HG02943 (cell line): ENCODE measurements around the gene NELL1.

Experiments used
- ATAC-seq: cut with Tn5 transposase; IDR thresholded peaks from one replicate; pipeline ENCODE4 v1.9.1; 2021; ENCODE audit warnings: mild to moderate bottlenecking, low read depth, moderate library complexity; ENCODE audit not compliant: unreplicated experiment

The NELL1 gene

DNA sequence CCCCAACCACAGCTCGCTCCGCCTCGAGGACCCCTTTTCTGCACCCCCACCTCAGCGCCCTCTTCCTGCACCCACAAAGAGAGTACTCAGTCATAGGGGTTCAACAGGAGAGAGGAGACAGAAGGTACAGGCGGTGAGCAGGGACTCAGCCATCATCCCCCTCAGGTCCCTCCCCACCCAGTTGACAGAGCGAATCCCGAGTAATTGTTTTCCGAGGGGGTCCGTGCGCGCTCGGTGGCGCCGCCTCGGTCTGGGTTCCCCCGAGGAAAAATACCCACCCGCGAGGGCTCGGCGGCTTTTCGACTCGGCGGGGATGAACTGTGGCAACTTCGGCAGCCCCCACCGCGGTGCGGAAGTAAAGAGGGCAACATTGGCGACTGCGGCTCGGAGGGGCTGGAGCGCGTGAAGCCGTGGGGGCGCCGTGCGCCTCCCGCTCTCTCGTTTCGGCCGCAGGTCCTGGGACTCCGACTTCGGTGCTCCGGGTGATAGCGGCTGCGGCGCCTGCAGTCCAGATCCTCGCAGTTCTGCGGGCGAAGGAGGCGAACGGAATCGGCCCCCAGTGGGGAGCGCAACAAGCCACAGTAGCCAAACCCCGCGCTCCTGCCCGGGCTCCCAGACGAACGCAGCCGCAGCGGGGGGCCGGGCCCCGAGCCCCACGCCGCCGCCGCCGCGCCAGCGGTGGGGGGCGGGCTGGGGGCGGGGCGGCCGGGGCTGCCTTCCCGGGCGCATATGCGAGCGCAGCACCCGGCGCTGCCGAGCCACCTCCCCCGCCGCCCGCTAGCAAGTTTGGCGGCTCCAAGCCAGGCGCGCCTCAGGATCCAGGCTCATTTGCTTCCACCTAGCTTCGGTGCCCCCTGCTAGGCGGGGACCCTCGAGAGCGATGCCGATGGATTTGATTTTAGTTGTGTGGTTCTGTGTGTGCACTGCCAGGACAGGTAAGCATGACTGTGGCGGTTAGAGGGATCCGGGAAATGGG is at the start of gene NELL1:
Gene NELL1 (plus strand): TSS at position 743 of the 976 bp plus-strand sequence.
- ATAC-seq: no peak

DNA sequence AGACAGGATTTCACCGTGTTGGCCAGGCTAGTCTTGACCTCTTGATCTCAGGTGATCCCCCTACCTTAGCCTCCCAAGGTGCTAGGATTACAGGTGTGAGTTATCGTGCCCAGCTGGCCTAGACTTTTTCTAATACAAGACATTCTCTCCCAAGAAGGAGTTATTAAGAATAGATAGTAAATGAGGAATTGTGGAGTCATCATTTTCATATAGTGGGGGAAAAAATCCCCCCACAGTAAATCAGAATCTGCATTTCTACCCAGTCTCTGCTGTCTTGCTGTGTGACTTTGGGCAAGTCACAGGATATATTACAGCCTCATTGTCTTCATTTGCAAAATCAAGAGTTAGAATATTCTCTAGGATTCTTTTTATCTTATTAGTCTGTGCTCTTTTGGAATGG is 48.4 kb upstream of the NELL1 start:
- no peak for ATAC-seq

DNA sequence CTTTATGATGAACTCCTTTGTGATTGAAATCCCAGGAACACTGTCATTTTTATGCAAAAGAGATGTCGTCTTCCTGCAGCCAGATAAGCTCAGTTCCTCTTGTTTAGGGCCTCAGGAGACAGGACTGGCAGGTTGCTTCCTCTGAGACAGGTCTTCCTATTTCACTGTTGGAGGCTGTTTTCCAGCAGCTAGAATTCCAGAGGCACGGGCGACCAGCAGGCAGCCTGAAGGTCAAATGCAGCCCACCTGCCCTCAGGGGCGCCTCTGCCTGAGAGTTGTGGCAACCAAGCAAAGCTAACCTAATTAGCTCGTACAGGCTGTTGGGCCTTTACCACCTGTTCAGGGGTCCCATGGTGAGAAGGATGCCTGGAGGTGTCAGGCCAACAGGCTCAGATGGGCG is 47.7 kb upstream of the NELL1 start:
- no peak for ATAC-seq

DNA sequence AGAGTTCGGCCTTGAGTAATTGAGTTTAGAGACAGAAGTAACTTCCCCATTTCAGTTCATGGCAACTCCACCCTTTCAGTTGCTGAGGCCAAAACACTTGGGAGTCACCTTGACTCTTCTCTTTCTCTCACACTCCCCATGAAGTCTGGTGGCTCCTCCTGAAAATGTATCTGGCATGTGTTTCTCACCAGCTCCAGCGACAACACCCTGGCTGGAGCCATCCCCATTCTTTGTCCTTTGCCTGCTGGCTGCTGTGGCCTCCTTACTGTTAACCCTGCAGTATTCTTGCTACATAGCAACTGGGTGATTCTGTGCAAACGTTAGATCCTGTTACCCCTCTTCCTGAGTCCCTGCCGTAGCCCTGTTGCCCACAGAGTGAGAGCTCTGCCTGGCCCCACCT is 46.1 kb upstream of the NELL1 start:
- ATAC-seq: no peak

DNA sequence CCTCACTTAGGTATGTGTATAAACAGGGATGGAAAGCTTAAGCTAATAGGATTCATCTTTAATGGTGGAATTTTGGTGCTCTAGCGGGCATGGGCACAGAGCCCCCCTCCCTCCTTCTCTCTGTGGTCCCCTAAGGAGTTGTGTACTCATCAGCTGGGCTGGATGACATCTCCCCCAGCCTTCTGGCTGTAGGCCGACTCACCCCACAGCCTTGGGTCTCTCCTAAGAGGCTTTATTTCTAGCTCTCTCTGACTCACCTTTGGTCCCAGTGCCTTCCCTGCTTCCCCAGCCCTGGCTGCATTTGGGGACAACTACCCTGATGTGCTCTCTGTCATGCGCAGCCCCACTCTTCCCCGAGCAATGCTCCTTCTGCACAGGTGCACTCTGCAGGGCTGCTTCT is 43.1 kb upstream of the NELL1 start:
- no peak for ATAC-seq

DNA sequence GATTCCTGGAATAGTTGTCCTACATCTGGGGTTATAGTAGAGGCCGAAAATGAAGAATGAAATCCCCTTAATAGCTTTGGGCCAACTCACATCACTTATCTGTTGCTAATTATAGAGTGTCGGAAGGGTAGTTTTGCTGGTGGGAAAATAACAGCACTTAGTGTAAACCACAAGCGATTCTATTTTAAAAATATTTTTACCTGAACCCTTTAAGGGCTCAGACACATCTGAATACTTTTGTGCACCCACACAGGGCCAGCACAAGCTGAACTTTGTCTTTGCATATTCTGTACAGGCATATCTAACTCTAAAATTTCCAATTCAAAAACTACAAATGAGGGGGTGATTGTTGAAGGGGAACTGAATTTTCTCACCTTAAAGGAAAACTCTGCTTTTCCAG is 42.4 kb upstream of the NELL1 start:
- ATAC-seq: no peak

DNA sequence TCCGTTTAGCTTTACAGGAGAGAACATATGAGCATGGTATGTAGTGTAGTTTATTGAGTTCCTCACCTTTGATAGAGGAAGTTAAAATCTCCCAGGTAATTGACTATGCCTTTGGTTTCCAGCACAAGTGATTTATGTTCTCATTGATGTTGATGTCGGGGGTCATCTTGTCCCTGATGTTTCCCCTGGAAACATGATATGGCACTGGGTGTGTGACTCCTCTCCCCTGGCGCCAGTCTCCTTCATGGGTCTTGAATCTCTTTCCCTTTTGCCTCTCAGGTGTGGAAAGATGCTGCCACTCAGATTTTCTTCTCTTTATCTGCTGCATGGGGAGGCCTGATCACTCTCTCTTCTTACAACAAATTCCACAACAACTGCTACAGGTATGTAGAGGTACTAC is 41.7 kb upstream of the NELL1 start:
- ATAC-seq: no peak

DNA sequence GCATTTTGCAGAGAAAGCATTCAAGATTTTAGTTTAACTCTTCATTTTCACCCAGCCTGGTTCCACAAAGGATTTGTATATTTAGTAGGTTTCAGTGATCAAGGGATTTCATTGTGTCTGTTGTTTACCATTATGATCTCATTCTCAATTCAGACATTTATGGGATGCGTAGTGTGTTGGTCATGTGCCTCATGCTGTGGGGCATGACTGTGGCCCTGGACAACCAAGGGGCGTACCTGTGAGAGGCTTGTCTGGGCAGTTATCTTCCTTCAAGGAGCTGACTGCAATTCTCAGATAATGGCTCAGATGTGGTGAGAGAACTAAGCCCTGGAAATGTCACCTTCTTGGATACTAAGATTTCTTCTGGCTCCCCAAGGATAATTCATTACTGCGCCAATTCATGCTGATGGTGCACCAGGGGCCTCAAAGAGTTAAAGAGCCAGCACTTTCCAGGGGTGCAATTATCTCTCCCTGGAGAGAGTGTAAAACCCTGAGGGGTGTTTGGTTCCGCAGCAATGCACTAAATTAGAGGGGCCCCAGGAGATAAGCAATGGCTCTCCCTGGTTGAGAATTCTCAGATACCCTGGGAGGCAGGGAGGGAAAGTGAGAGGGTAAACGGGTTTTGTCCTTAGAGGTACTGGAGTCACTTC is 37.7 kb upstream of the NELL1 start:
- no peak for ATAC-seq

DNA sequence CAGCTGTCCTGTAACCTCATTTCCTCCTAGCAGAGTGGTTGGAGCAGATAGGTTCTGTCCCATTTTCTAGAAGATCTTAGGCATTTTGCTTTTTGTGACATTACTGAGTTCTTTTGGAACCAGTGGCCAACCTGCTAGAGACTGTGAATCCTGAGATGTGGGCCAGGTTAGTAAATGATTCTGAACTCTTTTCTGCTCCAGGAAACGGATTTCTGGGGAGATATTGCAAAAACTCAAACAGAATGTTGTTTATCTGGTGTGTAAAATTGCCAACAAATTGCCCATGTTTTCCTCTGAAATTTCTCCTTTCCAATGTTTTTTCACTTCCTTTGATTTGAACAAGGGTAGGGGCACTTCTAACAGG is 37.2 kb upstream of the NELL1 start:
- ATAC-seq: no peak

DNA sequence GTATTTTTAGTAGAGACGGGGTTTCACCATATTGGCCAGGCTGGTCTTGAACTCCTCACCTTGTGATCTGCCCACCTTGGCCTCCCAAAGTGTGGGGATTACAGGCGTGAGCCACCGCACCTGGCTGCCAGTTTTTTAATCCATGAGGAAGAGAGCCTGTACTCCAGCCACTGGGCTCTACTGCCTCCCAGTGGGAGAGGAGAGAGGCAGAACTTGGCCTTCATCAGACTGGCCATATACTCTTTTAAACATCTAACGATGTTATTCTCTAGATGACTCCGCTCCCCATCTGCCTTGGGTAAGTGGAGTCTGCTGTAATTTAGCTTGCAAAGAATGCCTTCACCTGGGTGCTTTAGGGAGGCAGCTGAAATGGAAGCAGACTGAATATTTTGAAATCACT is 35.3 kb upstream of the NELL1 start:
- no peak for ATAC-seq

DNA sequence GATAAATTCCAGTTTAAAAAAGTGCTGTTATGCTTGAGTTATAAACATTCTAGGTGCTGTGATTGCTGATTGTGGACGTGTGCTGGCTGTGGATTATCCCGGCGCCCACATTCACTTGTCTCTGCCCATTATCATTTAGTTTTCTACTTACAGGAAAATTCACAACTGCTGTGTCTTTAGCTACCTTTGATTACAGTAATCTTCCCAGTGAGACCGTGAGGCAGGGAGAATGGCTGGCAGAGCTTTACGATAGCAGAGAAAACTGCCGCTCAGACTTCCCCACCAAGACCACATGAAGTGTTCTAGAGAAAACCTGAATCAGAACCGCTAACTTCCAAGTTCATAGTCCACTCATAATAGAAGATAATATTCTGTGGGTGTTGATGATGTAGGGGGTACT is 34.6 kb upstream of the NELL1 start:
- ATAC-seq: no peak

DNA sequence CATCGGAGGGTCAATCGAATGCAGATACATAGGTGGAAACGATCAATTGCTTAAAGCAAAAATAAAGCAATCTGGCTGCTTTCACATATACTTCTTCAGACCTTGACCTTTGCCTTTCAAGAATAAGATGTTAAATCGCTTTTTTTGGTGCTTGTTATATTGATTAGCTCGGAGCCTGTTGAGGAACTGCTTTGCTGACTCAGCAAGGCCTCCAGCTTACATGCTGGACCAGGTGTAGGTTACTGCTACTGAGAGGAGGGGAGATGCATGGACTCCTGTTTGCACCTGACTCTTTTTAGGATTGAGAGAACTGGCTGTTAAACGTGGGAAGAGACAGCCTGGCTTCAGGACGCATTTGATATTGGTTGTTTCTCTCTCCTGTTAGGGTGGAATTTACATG is 31.3 kb upstream of the NELL1 start:
- no peak for ATAC-seq

DNA sequence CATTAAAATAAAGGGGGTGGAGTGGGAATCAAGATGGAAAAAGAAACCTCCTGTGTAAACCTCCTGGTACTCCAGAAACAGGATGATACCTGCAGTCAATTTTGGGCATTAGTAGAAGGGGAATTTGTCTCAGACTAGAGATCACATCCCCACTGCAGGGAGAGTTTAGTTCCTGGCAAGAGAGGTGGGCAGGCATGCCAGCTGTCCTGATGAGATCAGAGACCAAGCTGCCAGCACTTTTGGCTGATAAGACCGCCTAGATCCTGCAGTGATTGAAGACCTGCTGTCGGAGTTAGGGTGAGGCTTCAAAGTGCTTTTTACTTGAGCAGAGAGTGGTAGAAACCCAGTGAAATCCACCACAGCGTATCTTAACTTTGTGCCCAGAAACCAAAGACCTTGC is 29.7 kb upstream of the NELL1 start:
- no peak for ATAC-seq

DNA sequence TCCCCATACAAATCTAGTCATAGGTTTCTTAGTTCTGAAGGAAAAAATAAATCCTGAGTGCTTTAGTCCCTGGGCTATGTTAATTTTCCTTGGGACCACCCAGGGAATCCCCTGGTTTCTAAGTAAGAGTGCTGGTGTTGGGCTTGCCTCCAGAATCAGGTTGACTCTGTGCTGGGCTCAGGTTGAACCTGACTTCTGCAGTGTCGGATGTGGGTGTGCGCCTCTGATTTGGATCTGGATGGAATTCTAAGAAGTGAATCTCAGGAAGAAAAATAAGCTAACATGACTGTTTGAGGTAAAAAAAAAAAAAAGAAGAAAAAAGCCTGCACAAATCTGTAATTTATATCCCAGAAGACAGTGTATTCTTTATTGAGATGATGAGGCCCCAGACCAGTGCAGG is 29.0 kb upstream of the NELL1 start:
- no peak for ATAC-seq

DNA sequence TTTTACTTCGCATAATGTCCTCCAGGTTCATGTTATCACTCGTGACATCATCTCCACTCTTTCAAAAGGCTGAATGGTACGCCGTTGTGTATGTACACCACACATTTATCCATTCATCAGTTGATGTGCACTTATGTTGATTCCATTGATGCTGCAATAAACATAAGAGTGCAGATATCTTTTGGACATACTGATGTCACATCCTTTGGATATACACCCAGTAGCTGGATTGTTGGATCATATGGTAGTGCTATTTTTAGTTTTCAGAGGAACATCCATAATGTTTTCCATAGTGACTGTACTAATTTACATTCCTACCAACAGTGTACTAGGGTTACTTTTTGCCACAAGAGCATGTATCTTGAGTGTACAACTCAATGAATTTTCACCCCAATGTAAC is 25.0 kb upstream of the NELL1 start:
- ATAC-seq: no peak

DNA sequence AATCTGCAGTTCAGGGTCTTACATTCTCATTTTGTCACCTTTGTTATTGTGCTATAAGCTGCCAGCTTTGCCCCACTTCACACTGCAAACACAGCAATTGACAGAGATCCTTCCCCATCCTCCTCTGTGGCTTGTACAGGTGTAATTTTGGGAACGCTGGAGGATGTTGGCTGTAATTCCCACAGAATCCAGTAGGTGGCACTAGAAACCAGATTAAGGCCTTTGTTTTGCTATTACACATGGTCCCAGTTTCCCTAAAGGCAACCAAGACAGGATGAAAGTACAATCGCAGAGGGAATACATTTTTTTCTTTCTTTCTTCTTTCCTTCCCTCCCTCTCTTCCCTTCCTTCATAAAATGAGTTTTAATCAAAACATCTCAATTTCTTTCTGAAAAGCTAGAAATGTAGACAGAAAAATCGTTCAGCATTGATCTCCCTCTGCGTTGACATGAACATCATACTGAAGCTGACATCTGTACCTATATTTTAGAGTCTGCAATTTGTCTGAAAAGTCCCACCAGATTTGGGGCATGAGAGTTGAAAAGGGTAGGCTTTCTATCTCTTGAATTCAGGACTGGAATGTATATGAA is 21.3 kb upstream of the NELL1 start:
- ATAC-seq: no peak

DNA sequence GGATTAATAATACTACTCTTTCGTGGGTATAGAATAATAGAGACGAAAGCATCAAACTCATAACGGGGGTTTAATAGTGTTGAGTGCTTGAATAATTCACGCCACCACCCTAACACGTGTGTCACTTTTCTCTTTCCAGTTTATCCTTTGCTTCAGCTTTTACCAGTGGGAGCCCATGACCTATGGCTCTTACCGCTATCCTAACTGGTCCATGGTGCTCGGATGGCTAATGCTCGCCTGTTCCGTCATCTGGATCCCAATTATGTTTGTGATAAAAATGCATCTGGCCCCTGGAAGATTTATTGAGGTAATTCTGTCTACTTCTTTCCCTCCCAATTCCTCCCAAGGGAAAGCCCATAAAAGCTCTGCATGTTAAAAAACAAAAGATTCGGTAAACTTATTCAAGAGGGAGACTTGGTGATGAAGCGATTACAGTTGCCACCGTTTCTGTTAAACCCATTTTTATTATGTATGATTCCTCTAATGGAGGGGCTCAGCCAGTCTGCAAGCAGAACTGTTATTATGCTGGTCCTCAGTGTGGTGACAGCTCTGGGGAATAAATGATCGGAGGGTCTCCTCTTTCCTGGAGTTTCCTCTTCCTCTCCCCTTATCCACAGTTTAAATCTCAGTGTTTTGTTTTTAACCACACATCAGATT is 17.1 kb upstream of the NELL1 start:
- ATAC-seq: no peak

DNA sequence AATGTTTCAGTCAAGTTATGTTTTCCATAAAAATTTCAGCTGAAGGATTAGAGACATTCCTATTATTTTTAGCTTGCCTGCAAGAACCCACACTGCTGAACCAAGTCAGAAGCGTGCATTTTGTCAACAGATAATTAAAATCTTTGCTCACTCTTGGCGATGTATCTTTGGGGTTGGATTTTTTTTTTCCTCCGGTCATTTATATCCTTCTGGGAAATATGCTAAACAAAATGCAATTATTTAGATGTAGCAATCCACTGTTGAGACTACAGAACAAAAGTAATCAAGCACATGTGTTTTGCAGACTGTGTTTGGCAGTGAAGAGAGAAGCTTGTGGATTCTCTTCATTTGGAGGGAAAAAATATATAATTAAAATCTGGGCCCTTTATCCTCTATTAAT is 15.3 kb upstream of the NELL1 start:
- no peak for ATAC-seq

DNA sequence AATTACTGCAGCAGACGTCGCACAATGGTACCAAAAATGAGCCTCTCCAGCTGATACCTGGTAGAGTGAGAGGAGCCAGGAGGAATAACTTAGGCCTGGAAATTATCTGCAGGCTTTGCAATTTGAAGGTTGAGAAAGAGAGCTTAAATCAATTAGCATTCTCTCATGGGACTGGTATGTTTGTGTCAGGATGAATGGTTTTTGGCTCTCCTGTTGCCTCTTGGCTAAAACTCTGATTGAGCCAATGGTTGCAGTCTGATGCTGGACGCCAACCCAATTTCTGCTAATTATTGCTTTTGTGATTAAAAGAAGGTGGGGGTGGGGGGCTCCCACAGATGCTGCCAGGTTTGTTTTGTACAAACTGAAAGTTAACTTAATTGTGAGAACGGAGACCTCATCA is 12.5 kb upstream of the NELL1 start:
- ATAC-seq: no peak

DNA sequence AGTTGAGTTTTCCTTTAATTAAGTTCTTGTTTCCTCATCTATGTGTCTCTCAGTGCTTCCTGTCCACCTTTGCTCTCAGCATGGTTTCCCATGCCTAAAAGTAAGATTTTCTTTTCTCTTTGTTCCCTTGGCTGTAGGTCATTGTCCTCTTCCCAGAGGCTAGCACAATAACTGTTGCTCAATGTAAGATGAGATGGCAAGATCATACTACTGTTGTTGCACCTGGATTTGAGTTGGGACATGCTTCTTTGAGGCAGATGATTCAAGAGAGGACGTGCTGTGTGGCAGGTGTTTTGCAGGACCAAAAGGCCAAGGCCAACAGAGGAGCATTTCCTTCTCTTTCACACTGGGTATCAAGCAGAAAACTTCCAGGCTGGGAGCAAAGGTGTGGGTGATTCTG is 11.3 kb upstream of the NELL1 start:
- no peak for ATAC-seq

DNA sequence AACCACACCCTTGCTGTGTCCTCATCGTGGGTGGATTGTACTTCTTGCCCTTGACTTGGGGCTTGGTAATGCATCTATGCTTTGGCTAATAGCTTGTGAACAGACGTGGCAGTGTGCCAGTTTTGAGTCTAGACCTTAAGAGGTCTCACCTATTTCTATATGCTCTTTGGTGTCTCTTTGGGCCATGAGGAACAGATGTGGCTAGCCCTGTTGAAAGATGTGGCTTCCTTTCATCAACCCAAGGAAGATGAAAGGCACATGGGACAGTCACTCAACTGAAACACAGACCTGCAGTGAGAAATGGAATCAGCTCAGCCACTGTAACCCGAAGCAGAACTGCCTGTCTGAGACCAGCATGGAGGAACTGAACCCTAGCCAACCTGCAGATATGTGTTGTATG is 7.9 kb upstream of the NELL1 start:
- ATAC-seq: no peak
